Ishikawa (cell line): ENCODE results near the gene KNG1.

Experiments
- CEBPB ChIP-seq: IDR thresholded peaks from 2 replicates; pipeline ENCODE4 v1.6.1; 2012
- CREB1 ChIP-seq: IDR thresholded peaks from 2 replicates; pipeline ENCODE4 v1.6.1; 2012; ENCODE audit warnings: low read depth
- EGR1 ChIP-seq: IDR thresholded peaks from 2 replicates; pipeline ENCODE4 v1.6.1; 2012
- EP300 ChIP-seq: IDR thresholded peaks from 2 replicates; pipeline ENCODE4 v1.6.1; 2012; ENCODE audit warnings: borderline replicate concordance
- FOXM1 ChIP-seq: IDR thresholded peaks from 2 replicates; pipeline ENCODE4 v1.6.1; 2012; ENCODE audit warnings: low read depth, borderline replicate concordance
- MAX ChIP-seq: IDR thresholded peaks from 2 replicates; pipeline ENCODE4 v1.6.1; 2012
- NFIC ChIP-seq: IDR thresholded peaks from 2 replicates; pipeline ENCODE4 v1.6.1; 2012
- RAD21 ChIP-seq: IDR thresholded peaks from 2 replicates; pipeline ENCODE4 v1.6.1; 2012; ENCODE audit warnings: low read depth
- REST ChIP-seq: IDR thresholded peaks from 2 replicates; pipeline ENCODE4 v1.6.1; 2012; ENCODE audit warnings: low read depth, mild to moderate bottlenecking
- TAF1 ChIP-seq: IDR thresholded peaks from 2 replicates; pipeline ENCODE4 v1.6.1; 2012; ENCODE audit warnings: low read depth, mild to moderate bottlenecking
- TCF12 ChIP-seq: IDR thresholded peaks from 2 replicates; pipeline ENCODE4 v1.6.1; 2012; ENCODE audit warnings: low read depth
- TEAD4 ChIP-seq: IDR thresholded peaks from 2 replicates; pipeline ENCODE4 v1.6.1; 2012
- USF1 ChIP-seq: IDR thresholded peaks from 2 replicates; pipeline ENCODE4 v1.6.1; 2012
- YY1 ChIP-seq: IDR thresholded peaks from 2 replicates; pipeline ENCODE4 v1.6.1; 2012; ENCODE audit warnings: low read depth
- ZBTB7A ChIP-seq: IDR thresholded peaks from 2 replicates; pipeline ENCODE4 v1.6.1; 2012; ENCODE audit warnings: low read depth

Gene KNG1

DNA sequence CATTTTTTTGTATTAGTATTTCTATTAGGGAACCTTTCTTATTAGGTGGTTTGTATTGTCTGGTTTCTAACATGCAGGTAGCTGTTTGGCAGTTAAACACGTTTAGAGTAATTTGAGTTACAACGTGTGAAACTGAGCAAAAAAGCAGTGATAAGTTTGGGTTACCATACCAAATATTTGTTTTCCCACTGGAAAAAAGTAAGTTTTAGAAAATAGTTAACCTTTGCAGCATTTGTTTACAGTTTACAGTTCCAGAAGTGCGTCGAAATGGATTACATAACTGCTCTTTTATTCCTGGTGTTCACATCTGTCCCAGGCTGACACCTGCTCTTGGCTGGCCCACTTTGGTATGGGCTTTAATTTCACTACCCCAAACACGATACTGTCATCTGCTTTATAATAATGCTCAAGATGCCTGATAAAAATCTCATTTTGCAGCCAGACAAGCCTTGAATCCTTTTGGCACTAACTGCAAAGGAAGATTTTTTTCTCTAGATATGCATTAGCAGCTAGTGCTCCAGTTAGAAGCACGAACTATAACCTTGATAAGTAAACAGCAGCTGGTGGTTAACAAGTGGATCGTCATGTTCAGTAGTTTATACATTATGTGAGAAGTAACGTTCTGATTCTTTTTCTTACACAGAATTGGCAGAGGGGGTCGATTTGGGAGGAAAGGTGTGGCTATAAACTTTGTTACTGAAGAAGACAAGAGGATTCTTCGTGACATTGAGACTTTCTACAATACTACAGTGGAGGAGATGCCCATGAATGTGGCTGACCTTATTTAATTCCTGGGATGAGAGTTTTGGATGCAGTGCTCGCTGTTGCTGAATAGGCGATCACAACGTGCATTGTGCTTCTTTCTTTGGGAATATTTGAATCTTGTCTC, 71.6 kb downstream of the KNG1 start:
- TF ChIP-seq EGR1 (peak; percentile 5; the same call in 1 of the 2 replicates), FOXM1 (peak; percentile 10; the same call in 1 of the 2 replicates), TCF12 (no peak), RAD21 (no peak), CREB1 (no peak), USF1 (no peak), ZBTB7A (no peak), TEAD4 (no peak), NFIC (no peak)

DNA sequence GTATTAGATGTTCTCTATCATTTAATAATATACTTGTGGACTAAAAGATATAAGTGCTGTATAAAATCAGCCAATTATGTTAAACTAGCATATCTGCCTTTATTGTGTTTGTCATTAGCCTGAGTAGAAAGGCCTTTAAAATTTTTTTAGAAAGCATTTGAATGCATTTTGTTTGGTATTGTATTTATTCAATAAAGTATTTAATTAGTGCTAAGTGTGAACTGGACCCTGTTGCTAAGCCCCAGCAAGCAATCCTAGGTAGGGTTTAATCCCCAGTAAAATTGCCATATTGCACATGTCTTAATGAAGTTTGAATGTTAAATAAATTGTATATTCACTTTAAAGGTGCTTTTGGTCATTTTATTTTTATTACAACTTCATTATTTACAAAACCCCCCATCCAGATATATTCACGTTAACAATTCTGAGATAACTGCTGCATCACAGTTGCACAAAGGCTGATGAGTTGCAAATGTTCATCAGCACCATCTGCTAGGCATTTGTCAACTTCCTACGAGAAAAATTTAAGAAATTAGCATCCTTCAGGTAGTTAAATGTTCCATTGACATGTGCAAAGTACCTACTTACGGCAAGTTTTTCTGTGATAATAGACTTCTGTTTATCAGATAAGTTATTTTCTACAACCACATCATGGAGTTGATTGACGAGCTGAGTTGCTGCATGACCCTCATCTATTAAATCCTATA, 72.5 kb downstream of the KNG1 start:
- no peak for TF ChIP-seq CEBPB
- TF ChIP-seq TAF1, result no peak

DNA sequence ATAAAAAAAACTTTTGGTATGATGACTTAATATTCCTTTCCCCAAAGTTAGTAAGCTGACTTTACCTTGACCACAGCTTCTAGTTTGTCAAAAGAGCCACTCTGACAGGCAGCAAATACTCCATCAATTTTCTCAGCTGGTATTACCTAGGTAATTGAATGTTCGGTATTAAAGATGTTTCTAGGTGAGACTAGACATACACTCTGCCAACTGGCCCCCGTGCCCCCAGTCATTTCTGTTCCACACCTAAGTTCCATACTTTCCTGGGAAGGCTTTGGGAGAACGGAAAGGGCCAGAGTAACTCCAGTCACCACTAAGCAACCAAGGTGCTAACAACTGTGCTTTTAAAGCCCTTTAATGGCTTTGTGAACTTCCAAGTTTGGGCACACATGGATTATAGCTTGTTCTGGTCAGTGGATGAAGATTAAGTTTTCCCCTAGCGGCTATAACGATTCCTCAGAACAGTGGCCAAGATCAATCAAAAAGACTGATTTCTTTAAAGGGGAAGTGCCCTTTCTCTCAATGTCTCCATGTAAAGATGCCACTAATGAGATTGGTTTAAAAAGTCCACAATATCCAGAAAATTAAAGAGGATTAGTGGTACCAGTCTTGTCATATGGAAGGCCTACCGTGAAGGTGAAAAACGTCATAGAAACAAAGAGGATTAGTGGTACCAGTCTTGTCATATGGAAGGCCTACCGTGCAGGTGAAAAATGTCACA, 73.3 kb downstream of the KNG1 start:
- peak; percentile 6; the same call in 1 of the 2 replicates for TF ChIP-seq TEAD4
- TF ChIP-seq RAD21, result no peak
- TF ChIP-seq CREB1, result no peak
- TF ChIP-seq MAX, result peak; percentile 50
- no peak for TF ChIP-seq EP300
- TF ChIP-seq EGR1, result no peak; the same call in 1 of the 2 replicates
- TF ChIP-seq NFIC, result peak; percentile 14; the same call in 1 of the 2 replicates
- TF ChIP-seq FOXM1, result peak; percentile 30; the same call in 1 of the 2 replicates
- no peak for TF ChIP-seq TCF12
- TF ChIP-seq ZBTB7A, result no peak
- no peak for TF ChIP-seq CEBPB
- TF ChIP-seq REST, result no peak
- TF ChIP-seq YY1, result peak; percentile 25; the same call in 1 of the 2 replicates
- TF ChIP-seq TAF1, result no peak; the same call in none of the 2 replicates
